CD8-positive, alpha-beta memory T cell (primary cell): ENCODE data around the gene DUS1L. TPM values are rescaled to one million over a fixed set of nuclear protein-coding genes. Genes with fewer than 3 reads are reported as not detected.

ENCODE experiments used
- CTCF ChIA-PET: fragments of 350-600 bp; sonication (Branson Sonifier 250); formaldehyde crosslinking; loops from one replicate; lab custom pipeline; 2021; ENCODE audit warnings: antibody characterized with exemption; lab: Charles Lee
- POLR2A ChIA-PET: fragments of 350-600 bp; sonication (Branson Sonifier 250); formaldehyde crosslinking; loops from one replicate; lab custom pipeline; 2021; ENCODE audit warnings: antibody characterized with exemption; lab: Charles Lee
- DNase-seq, 5 donors: peaks; one replicate each; pipeline versions ENCODE4 v3.0.0 to v3.0.0-alpha.2; 2020 to 2022; ENCODE audit warnings: mixed read lengths in 1 of 5
- H3K27ac ChIP-seq: one replicate; pipeline ENCODE4 v1.7.0; 2013; ENCODE audit warnings: low read depth, mild to moderate bottlenecking, low read length, moderate library complexity
- H3K27me3 ChIP-seq: 2 replicates; pipeline ENCODE4 v1.7.0; 2013; ENCODE audit warnings: low read length, mild to moderate bottlenecking; ENCODE audit not compliant: insufficient read depth, poor library complexity, severe bottlenecking
- H3K36me3 ChIP-seq: 2 replicates; pipeline ENCODE4 v1.7.0; 2013; ENCODE audit warnings: mild to moderate bottlenecking, low read length, moderate library complexity; ENCODE audit not compliant: insufficient read depth
- H3K4me1 ChIP-seq: 2 replicates; pipeline ENCODE4 v1.7.0; 2013; ENCODE audit warnings: mild to moderate bottlenecking, low read length, moderate library complexity; ENCODE audit not compliant: insufficient read depth
- H3K4me3 ChIP-seq: 2 replicates; pipeline ENCODE4 v1.7.0; 2013; ENCODE audit warnings: mild to moderate bottlenecking, low read length
- H3K9me3 ChIP-seq: 2 replicates; pipeline ENCODE4 v1.7.0; 2013; ENCODE audit warnings: mild to moderate bottlenecking, low read length
- H3K27ac Mint-ChIP-seq, 8 donors: one replicate each; pipeline ENCODE4 v1.8.0; 2020 to 2021; ENCODE audit warnings: mixed read lengths in 8 of 8, mild to moderate bottlenecking in 6 of 8, inconsistent platforms in 3 of 8, moderate library complexity in 3 of 8
- H3K27me3 Mint-ChIP-seq, 2 donors: one replicate each; pipeline ENCODE4 v1.8.0; 2020 to 2021; ENCODE audit warnings: mixed read lengths in 2 of 2, mild to moderate bottlenecking in 1 of 2, moderate library complexity in 1 of 2
- H3K36me3 Mint-ChIP-seq, 3 donors: one replicate each; pipeline ENCODE4 v1.8.0; 2020 to 2021; ENCODE audit warnings: mixed read lengths in 3 of 3, inconsistent platforms in 1 of 3, mild to moderate bottlenecking in 1 of 3
- H3K4me1 Mint-ChIP-seq, 3 donors: one replicate each; pipeline ENCODE4 v1.8.0; 2020 to 2021; ENCODE audit warnings: mixed read lengths in 3 of 3, inconsistent platforms in 1 of 3, mild to moderate bottlenecking in 1 of 3
- H3K4me3 Mint-ChIP-seq, 7 donors: one replicate each; pipeline ENCODE4 v1.8.0; 2020 to 2021; ENCODE audit warnings: mixed read lengths in 7 of 7, mild to moderate bottlenecking in 6 of 7, moderate library complexity in 4 of 7, inconsistent platforms in 2 of 7
- H3K9me3 Mint-ChIP-seq, 5 donors: one replicate each; pipeline ENCODE4 v1.8.0; 2020 to 2022; ENCODE audit warnings: mixed read lengths in 5 of 5, mild to moderate bottlenecking in 3 of 5, moderate library complexity in 2 of 5, inconsistent platforms in 1 of 5
- polyA plus RNA-seq: library from polyadenylated mRNA; unstranded; fragments of 300-500 nt; fragmentation: Illumina TruSeq; gene quantifications from one replicate; pipeline ENCODE4 v1.2.3, GENCODE V29; 2021
- total RNA-seq, 2 experiments: library from RNA; stranded (reverse); gene quantifications; one replicate each; pipeline ENCODE4 v1.2.3, GENCODE V29; 2021

Gene DUS1L
- total and polyA plus RNA-seq, 3 experiments from 2014 or later = 142 to 210 (median 206) TPM

GRCh38 chr17:82105417-82105881 lies 39.8 kb upstream of the DUS1L start:
- peaks cover 19 to 37% (median 29%) of the 10 kb centered on the region in 3 donors for H3K4me1 Mint-ChIP-seq
- Histone ChIP-seq H3K27me3 (no peaks in the 10 kb centered on the region), H3K27ac (peak overlapping the region; percentile 64), H3K36me3 (no peaks in the 10 kb centered on the region), H3K4me3 (peak overlapping the region; percentile 88), H3K4me1 (peaks cover 28% of the 10 kb centered on the region), H3K9me3 (no peaks in the 10 kb centered on the region)
- no peak for DNase-seq
- ChIA-PET POLR2A (interaction anchor here (1.1 to 1.7 kb wide), 2 partner anchors 7 to 21 kb away, joined by 3 to 7 read pairs; partner anchors contain the start of gene FASN), CTCF (interaction anchor here (1.3 to 3.0 kb wide), 6 partner anchors 15 to 76 kb away, joined by 3 to 16 read pairs (median 13); partner anchors contain the start of gene DCXR)
- H3K4me3 Mint-ChIP-seq = peak overlapping the region; percentile 43 to 96 (median 89)
- peaks cover 0 to 1% (median 0%) of the 10 kb centered on the region in 3 donors for H3K36me3 Mint-ChIP-seq
- H3K9me3 Mint-ChIP-seq = no peaks in the 10 kb centered on the region
- H3K27me3 Mint-ChIP-seq = no peaks in the 10 kb centered on the region
- peak overlapping the region; percentile 69 to 100 (median 94) for H3K27ac Mint-ChIP-seq

GRCh38 chr17:82104797-82105416 lies 39.3 kb upstream of the DUS1L start:
- Mint-ChIP-seq H3K9me3 (no peaks in the 10 kb centered on the region), H3K36me3 (peaks cover 0 to 1% (median 0%) of the 10 kb centered on the region in 3 donors), H3K4me1 (peaks cover 19 to 39% (median 25%) of the 10 kb centered on the region in 3 donors), H3K27me3 (no peaks in the 10 kb centered on the region), H3K4me3 (peak overlapping the region in 6 of 7 donors; percentile 39 to 96 (median 47)), H3K27ac (peak overlapping the region; percentile 11 to 100 (median 84))
- POLR2A ChIA-PET = interaction anchor here (1.1 kb wide), 1 partner anchor 22 kb away, joined by 3 read pairs; no protein-coding TSS in a partner anchor
- Histone ChIP-seq H3K36me3 (no peaks in the 10 kb centered on the region), H3K4me1 (peaks cover 28% of the 10 kb centered on the region), H3K27me3 (no peaks in the 10 kb centered on the region), H3K4me3 (no peak overlapping the region), H3K9me3 (no peaks in the 10 kb centered on the region), H3K27ac (no peak overlapping the region)
- CTCF ChIA-PET = interaction anchor here (1.5 to 3.0 kb wide), 2 partner anchors 48 to 74 kb away, joined by 3 to 14 read pairs; no protein-coding TSS in a partner anchor
- DNase-seq = no peak

GRCh38 chr17:82103553-82104451 lies 38.2 kb upstream of the DUS1L start:
- H3K4me3 Mint-ChIP-seq = peak overlapping the region in 2 of 7 donors; percentile 23 to 83
- Histone ChIP-seq H3K4me1 (peaks cover 35% of the 10 kb centered on the region), H3K9me3 (no peaks in the 10 kb centered on the region), H3K27ac (no peak overlapping the region), H3K27me3 (no peaks in the 10 kb centered on the region), H3K36me3 (no peaks in the 10 kb centered on the region), H3K4me3 (no peak overlapping the region)
- peak overlapping the region in 1 of 8 donors; percentile 58 for H3K27ac Mint-ChIP-seq
- H3K36me3 Mint-ChIP-seq = peaks cover 0 to 1% (median 0%) of the 10 kb centered on the region in 3 donors
- ChIA-PET POLR2A (interaction anchor here (1.1 kb wide), 1 partner anchor 23 kb away, joined by 3 read pairs; no protein-coding TSS in a partner anchor), CTCF (interaction anchor here (1.0 to 1.5 kb wide), 2 partner anchors 66 to 73 kb away, joined by 3 read pairs; partner anchors contain the start of gene DCXR)
- no peaks in the 10 kb centered on the region for H3K27me3 Mint-ChIP-seq
- no peaks in the 10 kb centered on the region for H3K9me3 Mint-ChIP-seq
- peaks cover 20 to 43% (median 22%) of the 10 kb centered on the region in 3 donors for H3K4me1 Mint-ChIP-seq
- no peak for DNase-seq

GRCh38 chr17:82101767-82102679 lies 36.4 kb upstream of the DUS1L start:
- H3K4me3 ChIP-seq = no peak overlapping the region
- Mint-ChIP-seq H3K9me3 (no peaks in the 10 kb centered on the region), H3K27ac (peak overlapping the region in 6 of 8 donors; percentile 12 to 74 (median 46)), H3K36me3 (peaks cover 0 to 1% (median 0%) of the 10 kb centered on the region in 3 donors), H3K27me3 (no peaks in the 10 kb centered on the region), H3K4me3 (peak overlapping the region in 3 of 7 donors; percentile 20 to 70 (median 62)), H3K4me1 (peaks cover 16 to 32% (median 19%) of the 10 kb centered on the region in 3 donors)
- H3K4me1 ChIP-seq = peaks cover 30% of the 10 kb centered on the region
- ChIA-PET POLR2A (no interaction called here), CTCF (interaction anchor here (0.9 kb wide), 1 partner anchor 26 kb away, joined by 3 read pairs; no protein-coding TSS in a partner anchor)
- H3K27ac ChIP-seq = no peak overlapping the region
- no peaks in the 10 kb centered on the region for H3K36me3 ChIP-seq
- DNase-seq = no peak
- H3K9me3 ChIP-seq = no peaks in the 10 kb centered on the region
- no peaks in the 10 kb centered on the region for H3K27me3 ChIP-seq

GRCh38 chr17:82101301-82101715 lies 35.7 kb upstream of the DUS1L start:
- H3K27ac Mint-ChIP-seq = peak overlapping the region in 4 of 8 donors; percentile 12 to 70 (median 40)
- H3K4me3 Mint-ChIP-seq = peak overlapping the region in 1 of 7 donors; percentile 34
- Histone ChIP-seq H3K4me1 (peaks cover 28% of the 10 kb centered on the region), H3K27ac (no peak overlapping the region), H3K4me3 (no peak overlapping the region), H3K36me3 (no peaks in the 10 kb centered on the region), H3K9me3 (no peaks in the 10 kb centered on the region), H3K27me3 (no peaks in the 10 kb centered on the region)
- no peaks in the 10 kb centered on the region for H3K27me3 Mint-ChIP-seq
- peaks cover 12 to 28% (median 15%) of the 10 kb centered on the region in 3 donors for H3K4me1 Mint-ChIP-seq
- DNase-seq = no peak
- CTCF ChIA-PET = no interaction called here
- POLR2A ChIA-PET = no interaction called here
- peaks cover 0 to 1% (median 0%) of the 10 kb centered on the region in 3 donors for H3K36me3 Mint-ChIP-seq
- H3K9me3 Mint-ChIP-seq = no peaks in the 10 kb centered on the region

GRCh38 chr17:82100502-82101298 lies 35.1 kb upstream of the DUS1L start:
- Histone ChIP-seq H3K27me3 (no peaks in the 10 kb centered on the region), H3K4me3 (no peak overlapping the region), H3K27ac (no peak overlapping the region), H3K36me3 (no peaks in the 10 kb centered on the region), H3K9me3 (no peaks in the 10 kb centered on the region), H3K4me1 (peaks cover 22% of the 10 kb centered on the region)
- H3K4me3 Mint-ChIP-seq = peak overlapping the region in 6 of 7 donors; percentile 12 to 83 (median 70)
- H3K9me3 Mint-ChIP-seq = no peaks in the 10 kb centered on the region
- peaks cover 6 to 22% (median 13%) of the 10 kb centered on the region in 3 donors for H3K4me1 Mint-ChIP-seq
- H3K27me3 Mint-ChIP-seq = no peaks in the 10 kb centered on the region
- peak overlapping the region in 6 of 8 donors; percentile 56 to 93 (median 84) for H3K27ac Mint-ChIP-seq
- ChIA-PET CTCF (interaction anchor here (0.9 to 1.0 kb wide), 2 partner anchors 53 to 70 kb away, joined by 3 read pairs; no protein-coding TSS in a partner anchor), POLR2A (no interaction called here)
- no peak for DNase-seq
- H3K36me3 Mint-ChIP-seq = no peaks in the 10 kb centered on the region
